Parathyroid adenoma (tissue), 2 donors: Measurements from ENCODE around the gene USP43.

Experiments
- H2AFZ ChIP-seq: fragments of 300-600 bp; sonication (generic); one replicate; pipeline ENCODE4 v1.7.0; 2017; ENCODE audit warnings: antibody characterized with exemption, mild to moderate bottlenecking
- H3K27ac ChIP-seq: fragments of 300-600 bp; sonication (generic); one replicate; pipeline ENCODE4 v1.7.0; 2017
- H3K27me3 ChIP-seq: fragments of 300-600 bp; sonication (generic); one replicate; pipeline ENCODE4 v1.7.0; 2017; ENCODE audit warnings: low read length; ENCODE audit not compliant: control insufficient read depth, insufficient read depth
- H3K36me3 ChIP-seq: fragments of 300-600 bp; sonication (generic); one replicate; pipeline ENCODE4 v1.7.0; 2017; ENCODE audit warnings: low read length; ENCODE audit not compliant: control insufficient read depth, insufficient read depth
- H3K4me1 ChIP-seq: fragments of 300-600 bp; sonication (generic); one replicate; pipeline ENCODE4 v1.7.0; 2017; ENCODE audit warnings: control low read depth
- H3K4me2 ChIP-seq: fragments of 300-600 bp; sonication (generic); one replicate; pipeline ENCODE4 v1.7.0; 2017; ENCODE audit warnings: low read length
- H3K4me3 ChIP-seq: fragments of 300-600 bp; sonication (generic); one replicate; pipeline ENCODE4 v1.7.0; 2017; ENCODE audit warnings: low read depth, low read length
- H3K79me2 ChIP-seq: fragments of 300-600 bp; sonication (generic); one replicate; pipeline ENCODE4 v1.7.0; 2017; ENCODE audit warnings: control low read depth
- H3K9ac ChIP-seq: fragments of 300-600 bp; sonication (generic); one replicate; pipeline ENCODE4 v1.7.0; 2017; ENCODE audit warnings: mild to moderate bottlenecking
- H3K9me3 ChIP-seq: fragments of 300-600 bp; sonication (generic); one replicate; pipeline ENCODE4 v1.7.0; 2017; ENCODE audit warnings: low read length; ENCODE audit not compliant: control insufficient read depth
- CTCF ChIP-seq: fragments of 300-600 bp; sonication (generic); IDR thresholded peaks from one replicate; pipeline ENCODE4 v1.7.0; 2017; ENCODE audit warnings: antibody characterized with exemption, mild to moderate bottlenecking
- donor health status: primary hyperparathyroidism.

Gene USP43

GRCh38 chr17:9750524-9750923 lies 105.2 kb downstream of the USP43 start:
- Histone ChIP-seq H3K9me3 (no peaks in the 10 kb centered on the region), H2AFZ (no peak overlapping the region), H3K4me3 (no peak overlapping the region), H3K9ac (no peak overlapping the region), H3K27ac (no peak overlapping the region), H3K36me3 (no peaks in the 10 kb centered on the region), H3K4me2 (no peak overlapping the region), H3K4me1 (no peaks in the 10 kb centered on the region), H3K79me2 (no peaks in the 10 kb centered on the region), H3K27me3 (no peaks in the 10 kb centered on the region)
- no peak for TF ChIP-seq CTCF

- Histone ChIP-seq H3K4me3 (no peak overlapping the region), H3K27me3 (no peaks in the 10 kb centered on the region), H3K79me2 (no peaks in the 10 kb centered on the region), H3K4me2 (no peak overlapping the region), H3K4me1 (no peaks in the 10 kb centered on the region), H3K27ac (no peak overlapping the region), H3K9me3 (no peaks in the 10 kb centered on the region), H2AFZ (no peak overlapping the region), H3K9ac (no peak overlapping the region), H3K36me3 (no peaks in the 10 kb centered on the region)
- TF ChIP-seq CTCF: no peak
Observed at GRCh38 chr17:9755083-9755482, 109.8 kb downstream of the USP43 start.

GRCh38 chr17:9760266-9760665 lies 114.9 kb downstream of the USP43 start:
- TF ChIP-seq CTCF: no peak
- no peaks in the 10 kb centered on the region for H3K9me3 ChIP-seq
- no peak overlapping the region for H3K27ac ChIP-seq
- no peak overlapping the region for H3K9ac ChIP-seq
- H3K27me3 ChIP-seq: no peaks in the 10 kb centered on the region
- no peak overlapping the region for H3K4me2 ChIP-seq
- no peaks in the 10 kb centered on the region for H3K4me1 ChIP-seq
- H3K36me3 ChIP-seq: no peaks in the 10 kb centered on the region
- H3K79me2 ChIP-seq: no peaks in the 10 kb centered on the region
- no peak overlapping the region for H2AFZ ChIP-seq
- H3K4me3 ChIP-seq: no peak overlapping the region

- Histone ChIP-seq H3K79me2 (no peaks in the 10 kb centered on the region), H3K9ac (no peak overlapping the region), H3K36me3 (no peaks in the 10 kb centered on the region), H3K4me1 (no peaks in the 10 kb centered on the region), H3K4me2 (no peak overlapping the region), H3K9me3 (no peaks in the 10 kb centered on the region), H3K27me3 (no peaks in the 10 kb centered on the region), H2AFZ (no peak overlapping the region), H3K27ac (no peak overlapping the region), H3K4me3 (no peak overlapping the region)
- TF ChIP-seq CTCF: no peak
Observed at GRCh38 chr17:9763643-9764042, 118.3 kb downstream of the USP43 start.

- Histone ChIP-seq H2AFZ (no peak overlapping the region), H3K4me2 (no peak overlapping the region)
Observed at GRCh38 chr17:9765322-9765721, 120.0 kb downstream of the USP43 start.

More at GRCh38 chr17:9765322-9765721, 120.0 kb downstream of the USP43 start:
- H3K4me1 ChIP-seq: no peaks in the 10 kb centered on the region
- H3K9me3 ChIP-seq: no peaks in the 10 kb centered on the region
- H3K36me3 ChIP-seq: no peaks in the 10 kb centered on the region
- no peak overlapping the region for H3K4me3 ChIP-seq
- TF ChIP-seq CTCF: no peak
- no peaks in the 10 kb centered on the region for H3K79me2 ChIP-seq
- H3K27ac ChIP-seq: no peak overlapping the region
- H3K9ac ChIP-seq: no peak overlapping the region
- no peaks in the 10 kb centered on the region for H3K27me3 ChIP-seq
